GM21786 (cell line): ENCODE measurements around the gene NECAB3.

Experiments used
- ATAC-seq: cut with Tn5 transposase; IDR thresholded peaks from one replicate; pipeline ENCODE4 v1.9.1; 2021; ENCODE audit not compliant: unreplicated experiment

The NECAB3 gene

DNA sequence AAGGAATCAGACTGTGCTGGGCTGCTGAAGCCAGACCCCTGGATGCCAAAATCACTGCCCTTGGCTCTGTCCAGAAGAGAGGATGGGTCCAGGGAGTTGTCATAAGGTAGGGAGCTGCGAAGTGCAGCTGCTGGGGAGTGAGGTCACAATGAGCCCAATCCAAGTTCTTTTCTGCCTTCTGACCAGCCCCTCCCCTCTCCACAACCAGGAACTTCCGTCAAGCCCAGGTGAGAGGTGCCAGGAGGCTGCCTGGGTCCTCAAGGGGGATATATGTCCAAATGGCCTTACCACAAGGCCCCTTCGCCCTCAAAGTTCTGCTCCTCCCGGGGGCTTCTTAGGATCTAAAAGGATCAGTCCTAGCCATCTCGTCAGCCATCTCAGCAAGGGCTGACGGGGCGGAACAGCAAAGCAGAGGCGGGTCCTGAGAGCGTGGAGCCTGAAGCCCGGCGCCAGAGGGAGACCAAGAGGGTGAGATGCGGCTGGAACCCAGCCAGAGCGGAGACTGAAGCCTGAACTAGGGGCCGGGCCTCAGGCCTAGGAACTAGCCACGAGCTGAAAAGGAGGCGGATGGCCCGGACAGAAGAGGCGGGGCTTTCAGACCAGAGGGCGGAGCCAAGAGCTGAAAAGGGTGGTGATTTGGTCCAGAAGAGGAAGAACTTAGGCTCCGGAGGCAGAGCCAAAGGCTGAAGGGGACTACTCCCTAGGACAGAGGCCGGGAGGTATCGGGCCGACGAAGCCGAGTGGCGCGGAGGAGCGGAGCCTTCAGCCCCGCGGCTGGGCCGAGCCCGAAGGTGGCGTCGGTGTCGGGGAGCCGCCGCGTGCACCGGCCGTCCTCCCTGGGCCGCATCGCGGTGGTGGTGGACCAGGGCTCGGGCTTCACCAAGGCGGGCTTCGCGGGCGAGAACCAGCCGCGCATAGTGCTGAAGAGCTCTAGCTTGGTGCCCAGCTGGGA, 7.7 kb downstream of the NECAB3 start, which contains the start of gene ACTL10:
Gene ACTL10 (plus strand): TSS at position 651 of the 952 bp plus-strand sequence. CDS start 555 bp downstream, outside the sequence.
- ATAC-seq: peak; percentile 60

DNA sequence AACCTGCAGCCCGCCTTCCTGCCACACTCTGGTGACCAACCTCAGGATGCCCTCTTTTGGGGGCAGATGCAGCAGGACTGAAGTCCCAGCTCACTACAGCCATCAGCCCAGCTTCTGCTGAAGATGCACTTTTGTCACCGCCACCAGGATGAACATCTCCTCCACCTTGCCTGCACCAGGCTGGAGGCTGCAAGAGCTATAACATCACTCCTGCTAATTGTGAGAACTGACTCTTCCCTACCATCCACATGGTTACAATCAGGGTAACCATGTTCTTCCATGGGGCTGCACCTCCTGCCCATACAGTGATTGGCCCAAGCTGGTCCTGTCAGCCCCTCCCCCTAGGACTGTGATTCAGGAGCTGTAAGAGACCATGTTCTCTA, 9.5 kb downstream of the NECAB3 start:
- ATAC-seq: no peak

DNA sequence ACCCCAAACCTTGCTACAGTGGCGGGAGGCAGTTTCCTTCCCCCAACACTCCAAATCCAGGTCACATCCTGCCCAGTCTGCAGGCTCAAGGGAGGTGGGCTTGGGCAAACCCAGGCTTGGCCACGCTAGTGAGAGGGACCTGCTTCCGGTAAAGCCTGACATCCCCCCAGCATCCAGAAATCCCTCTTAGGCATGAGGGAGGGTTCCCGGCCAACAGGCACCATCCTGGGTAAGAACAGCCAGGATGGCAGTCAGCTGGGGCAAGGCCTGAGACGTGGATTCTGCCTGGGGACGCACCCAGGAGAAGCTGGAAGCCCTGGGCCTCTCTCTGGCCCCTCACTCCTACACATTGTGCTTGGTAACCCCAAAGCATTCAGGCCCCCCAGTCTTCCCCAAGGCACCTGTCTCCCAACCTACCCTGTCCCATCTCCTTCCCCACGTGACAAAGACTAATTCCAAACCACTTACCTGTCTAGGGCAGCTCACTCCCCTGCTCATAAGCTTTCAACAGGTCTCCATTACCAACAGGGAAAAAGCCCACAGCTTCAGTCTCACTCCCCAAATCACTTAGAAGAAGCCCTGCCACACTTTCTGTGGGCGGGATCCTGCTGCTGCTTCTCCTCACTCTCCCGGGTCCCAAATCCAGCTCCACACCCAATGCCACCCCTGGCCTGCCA, 10.0 kb downstream of the NECAB3 start:
- no peak for ATAC-seq

DNA sequence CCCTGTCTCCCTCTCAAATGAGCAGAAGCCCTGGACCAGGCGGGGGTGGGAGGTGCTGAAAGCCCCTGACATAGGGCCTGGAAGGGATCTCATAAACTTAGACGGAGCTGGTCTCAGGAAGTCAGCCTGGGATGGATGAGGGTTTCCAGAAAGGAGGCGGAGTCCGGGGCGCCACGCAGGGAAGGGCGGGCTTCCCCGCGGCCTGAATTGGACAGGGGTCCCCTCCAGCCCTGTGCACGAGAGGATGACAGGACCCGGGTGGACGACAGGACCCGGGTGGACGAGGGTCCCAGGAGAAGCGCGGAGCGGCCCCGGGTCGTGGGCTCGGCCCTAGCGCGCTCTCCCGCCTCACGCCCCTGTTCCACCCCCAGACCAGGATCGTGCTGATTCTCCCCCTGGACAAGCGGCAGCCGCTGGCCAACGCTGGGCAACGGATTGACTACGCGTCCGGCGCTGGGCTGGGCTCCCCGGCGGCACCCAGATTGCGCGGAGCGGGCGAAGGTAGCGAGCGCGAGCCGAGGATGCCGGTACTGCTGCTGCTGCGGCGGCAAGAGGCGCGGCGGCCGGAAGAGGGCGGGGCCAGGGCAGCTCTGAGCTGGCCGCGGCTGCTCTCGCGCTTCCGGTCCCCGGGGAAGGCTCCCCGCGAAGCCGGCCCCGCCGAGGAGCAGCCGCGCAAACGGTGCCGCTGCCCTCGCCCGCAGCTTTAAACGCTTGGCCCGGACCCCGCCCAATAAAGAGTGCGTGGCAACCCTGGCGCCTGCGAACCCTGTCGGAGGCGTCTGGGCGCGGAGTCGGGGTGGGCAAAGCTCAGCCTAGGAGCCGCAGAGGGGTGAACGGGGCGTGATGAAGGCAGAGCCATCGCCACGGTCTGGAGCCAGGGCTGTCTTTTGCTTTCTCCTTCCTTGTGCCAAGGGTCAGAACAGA, 10.8 kb downstream of the NECAB3 start:
- ATAC-seq: no peak

DNA sequence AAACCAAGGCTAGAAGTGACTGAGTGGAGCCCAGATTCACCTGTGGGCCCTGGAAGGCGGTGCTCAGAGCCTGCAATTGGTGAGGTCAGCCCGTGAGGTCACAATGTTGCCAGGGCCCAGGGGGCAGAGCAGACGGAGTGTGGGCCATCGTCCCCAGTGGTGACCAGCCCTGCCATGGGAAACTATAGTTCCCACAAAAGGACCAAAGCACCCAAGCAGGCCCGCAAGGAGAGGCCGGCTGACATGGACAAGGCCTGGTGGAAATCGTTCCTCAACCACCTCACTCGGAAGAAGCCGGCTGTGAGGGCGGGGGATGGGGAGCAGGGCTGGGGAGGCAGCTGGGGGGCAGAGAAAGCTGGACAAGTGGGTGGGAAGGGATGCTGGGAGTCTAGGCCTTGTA, 12.1 kb downstream of the NECAB3 start, which contains the start of gene C20orf144:
Gene C20orf144 (plus strand): TSS at position 156 of the 400 bp plus-strand sequence. CDS start 19 bp downstream, at position 175.
- no peak for ATAC-seq

DNA sequence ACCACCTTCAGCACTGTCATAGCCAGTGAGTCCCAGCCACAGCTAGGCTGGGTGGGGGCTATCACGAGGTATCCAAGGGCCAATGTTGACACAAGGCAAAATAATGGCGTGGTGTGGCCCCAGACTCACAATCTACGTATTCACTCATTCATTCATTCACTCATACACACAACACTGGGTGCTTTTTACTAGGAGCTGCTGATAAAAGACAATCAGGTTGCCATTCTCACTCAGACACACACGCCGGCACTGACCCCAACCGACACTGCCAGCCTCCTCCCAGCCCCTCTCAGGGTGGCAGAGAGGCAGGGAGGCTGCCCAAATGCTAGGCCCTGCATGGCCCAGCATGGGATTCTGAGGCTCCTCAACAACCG, 13.6 kb downstream of the NECAB3 start:
- ATAC-seq: no peak

DNA sequence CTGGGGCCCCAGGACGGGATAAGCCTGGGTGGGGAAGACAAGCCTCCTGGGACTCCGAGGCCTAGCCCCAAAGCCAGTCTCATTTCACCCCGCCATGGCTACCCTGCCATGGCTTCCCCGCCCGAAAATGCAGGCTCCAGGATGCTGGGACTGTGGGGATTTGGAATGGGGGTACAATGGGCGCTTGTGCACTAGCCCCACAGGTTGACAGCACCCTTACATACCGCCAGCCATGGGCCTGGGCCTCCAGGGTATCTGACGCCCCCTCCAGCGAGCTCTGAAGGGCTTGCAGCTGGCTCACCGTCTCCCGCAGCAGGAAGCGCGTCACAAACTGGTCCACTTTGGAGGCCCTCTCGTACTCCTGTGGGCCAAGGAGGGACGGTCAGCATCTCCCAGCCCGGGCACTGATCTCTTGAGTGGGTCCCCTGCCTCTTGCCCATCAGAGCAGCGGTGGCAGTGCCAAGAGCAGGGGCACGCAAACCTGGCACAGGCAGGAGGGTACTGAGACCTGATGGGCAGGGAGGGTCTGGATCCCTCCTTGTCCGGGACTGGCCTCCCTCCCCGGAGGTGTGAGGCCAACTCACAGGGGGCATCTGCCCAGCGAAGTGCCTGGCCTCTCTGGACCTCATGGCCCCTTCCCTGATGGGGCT, 14.1 kb downstream of the NECAB3 start:
- ATAC-seq: no peak

DNA sequence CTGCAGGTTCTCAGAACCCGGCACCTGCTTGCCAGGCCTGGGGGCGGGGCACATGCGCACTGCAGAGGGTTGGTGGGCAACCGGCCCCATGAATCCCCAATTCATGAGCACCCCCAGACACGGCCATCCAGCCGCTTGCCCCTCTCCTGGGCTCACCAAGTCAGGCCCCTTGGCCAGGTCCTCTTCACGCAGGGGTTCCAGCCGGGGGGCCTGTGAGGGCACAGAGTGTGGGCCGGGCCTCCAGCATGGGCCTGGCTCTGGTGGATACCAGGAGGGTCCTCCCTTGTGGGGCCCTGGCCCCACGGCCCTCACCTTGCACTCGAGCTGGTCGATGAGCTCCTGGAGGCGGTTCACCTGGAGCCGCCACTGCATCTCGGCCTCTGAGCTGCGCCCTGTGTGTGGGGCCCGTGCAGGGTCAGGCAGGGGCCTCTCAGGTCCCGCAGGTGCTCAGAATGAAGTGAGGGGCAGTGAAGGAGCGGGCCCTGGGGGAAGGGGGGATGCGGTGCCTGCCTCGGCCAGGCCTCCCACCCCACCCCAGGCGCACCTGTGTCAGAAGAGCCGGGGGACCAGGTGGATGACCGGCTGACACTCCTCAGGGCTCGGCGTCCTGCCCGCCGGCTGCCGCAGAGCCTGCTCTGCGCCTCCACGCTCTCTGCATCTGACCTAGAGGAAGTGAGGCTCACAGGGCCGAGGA, 14.7 kb downstream of the NECAB3 start:
- no peak for ATAC-seq

DNA sequence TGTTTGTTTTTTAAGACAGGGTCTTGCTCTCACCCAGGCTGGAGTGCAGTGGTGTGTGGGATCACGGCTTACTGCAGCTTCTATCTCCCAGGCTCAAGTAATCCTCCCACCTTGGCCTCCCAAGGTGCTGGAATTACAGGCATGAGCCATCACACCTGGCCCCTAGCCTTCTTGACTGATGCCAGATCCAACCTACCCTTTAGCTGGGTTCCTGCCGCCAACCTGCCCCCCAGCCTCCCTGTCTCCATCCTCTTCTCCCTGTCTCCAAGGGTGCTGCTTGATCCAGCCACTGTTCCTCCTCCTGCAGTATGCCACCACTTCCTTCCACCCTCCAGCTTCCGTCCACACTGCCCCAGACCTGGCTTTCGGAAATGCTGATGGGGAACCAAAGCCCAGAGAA, 15.3 kb downstream of the NECAB3 start:
- ATAC-seq: no peak

DNA sequence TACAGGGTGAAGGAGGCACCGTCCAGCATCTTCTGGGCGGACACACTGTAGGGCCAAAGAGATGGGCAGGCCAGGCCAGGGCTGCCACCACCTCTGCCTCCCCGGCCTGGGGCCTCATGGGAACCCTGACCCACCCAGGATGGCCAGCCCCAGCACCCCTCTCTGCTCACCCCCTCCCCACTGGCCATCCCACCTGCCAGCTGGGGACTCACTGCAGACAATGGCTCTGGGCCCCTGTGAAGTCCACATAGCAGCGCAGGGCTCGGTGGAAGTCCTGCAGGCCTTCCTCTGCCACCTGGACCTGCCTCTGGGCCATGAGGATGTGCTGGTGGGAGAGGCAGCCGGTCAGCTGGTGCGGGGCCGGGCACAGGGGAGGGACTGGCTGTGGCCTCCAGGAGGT, 15.7 kb downstream of the NECAB3 start:
- no peak for ATAC-seq

DNA sequence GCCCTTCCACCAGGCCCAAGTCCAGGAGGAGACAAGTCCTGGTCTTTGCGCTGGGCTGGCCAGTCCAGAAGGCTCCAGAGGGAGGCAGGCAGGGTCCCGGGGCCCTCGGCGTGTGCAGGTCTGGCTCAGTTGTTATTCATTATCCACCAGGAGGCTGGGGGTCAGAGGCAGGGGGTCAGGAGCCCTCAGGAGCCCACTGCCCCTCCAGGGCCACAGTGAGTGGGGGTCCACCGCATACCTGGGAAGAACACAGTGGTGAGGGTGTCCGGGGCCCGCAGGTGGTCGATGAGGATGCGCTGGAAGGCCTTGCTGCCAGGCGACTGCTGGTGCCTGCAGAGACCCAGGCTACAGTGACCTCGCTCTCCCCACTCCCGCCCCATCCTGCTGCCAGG, 16.5 kb downstream of the NECAB3 start:
- no peak for ATAC-seq

DNA sequence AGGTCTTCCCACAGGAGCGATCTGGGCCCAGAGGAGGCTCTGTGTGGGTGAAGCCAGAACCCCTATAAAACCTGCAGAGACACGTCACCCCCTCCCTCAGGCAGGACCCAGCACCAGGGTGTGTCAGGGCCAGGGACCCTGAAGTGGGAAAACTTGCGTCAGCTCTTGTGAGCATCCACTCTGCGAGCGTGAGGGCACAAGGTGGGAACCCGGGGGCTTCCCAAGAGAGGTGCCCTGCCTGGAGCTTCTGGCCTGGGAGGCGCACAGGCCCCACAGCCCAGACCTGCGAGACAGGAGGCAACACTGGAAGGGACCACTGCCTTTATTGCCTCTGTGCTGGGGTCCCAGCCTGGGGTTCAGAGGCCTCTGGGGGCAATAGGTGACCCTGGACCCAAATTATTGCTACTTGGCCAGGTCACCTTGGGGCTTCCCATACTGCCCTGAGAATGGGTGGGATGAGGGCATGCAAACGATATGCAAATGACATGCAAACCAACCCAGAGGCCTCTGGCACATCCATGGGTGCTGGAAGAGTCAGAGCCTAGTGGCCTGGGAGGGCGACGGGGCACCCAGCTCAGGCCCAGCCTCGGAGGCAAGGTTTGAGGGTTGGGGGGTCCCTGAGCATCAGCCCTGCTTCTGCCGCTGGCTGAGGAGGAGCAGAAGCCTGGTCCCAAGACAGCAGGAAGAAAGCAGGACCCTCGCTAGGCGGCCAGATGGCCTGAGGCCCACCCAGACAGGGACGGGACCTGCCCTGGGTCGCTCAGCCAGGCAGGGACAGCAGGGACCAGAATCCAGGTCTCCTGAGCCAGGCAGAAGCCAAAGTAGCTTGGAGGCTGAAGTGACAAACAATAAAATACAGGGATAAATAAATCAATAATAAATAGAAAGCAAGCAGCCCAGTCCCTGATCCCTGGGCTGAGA, 17.2 kb downstream of the NECAB3 start:
- no peak for ATAC-seq

DNA sequence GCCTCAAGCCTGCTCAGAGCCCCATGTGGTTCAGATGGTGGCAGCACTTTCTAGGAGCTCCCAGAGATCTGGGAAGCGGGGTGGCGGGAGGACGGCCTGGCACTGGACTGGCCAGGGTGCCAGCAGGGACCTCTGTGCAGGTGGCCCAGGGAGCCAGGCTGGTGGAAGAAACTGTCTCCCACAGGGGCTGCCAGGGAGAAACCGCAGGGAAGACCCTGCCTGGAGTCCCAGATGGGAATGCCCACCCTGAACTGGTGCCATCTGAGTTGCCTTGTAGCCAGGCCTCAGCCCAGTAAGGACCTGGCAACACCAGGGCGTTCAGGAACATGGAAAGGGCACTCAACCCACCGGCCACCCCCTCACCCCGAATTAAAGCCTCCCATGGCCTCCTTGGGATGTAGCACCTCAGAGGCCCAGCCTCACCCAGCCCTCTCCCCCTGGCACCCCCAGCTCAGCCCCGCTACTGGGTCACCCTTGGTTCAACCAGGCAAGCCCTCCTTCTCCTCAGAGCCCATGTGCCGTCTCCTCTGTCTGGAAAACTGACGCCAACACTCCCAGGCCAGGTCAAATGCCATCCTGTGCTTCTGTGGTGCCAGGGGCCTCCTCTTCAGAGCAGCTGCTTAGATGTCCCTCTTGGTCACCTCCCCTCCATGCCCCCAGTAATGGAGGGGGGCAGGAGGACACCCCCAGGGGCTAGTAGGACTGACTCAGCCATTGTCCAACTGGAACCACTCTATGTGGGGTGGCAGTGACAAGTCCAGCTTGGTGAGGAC, 18.0 kb downstream of the NECAB3 start:
- no peak for ATAC-seq

DNA sequence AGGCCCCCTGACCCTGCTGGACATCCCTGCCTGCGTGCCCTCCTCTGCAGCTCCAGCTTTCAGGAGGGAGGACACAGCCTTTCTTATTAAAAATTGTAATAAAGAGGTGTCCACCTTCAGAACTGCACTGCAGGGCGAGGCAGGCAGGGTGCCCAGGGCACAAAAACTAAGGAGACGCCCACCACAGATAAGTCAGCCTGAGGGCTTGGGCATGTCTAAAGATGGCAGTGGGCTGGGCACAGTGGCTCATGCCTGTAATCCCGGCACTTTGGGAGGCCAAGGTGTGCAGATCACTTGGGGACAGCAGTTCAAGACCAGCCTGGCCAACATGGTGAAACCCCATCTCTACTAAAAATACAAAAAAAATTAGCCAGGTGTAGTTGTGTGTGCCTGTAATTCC, 19.1 kb downstream of the NECAB3 start:
- ATAC-seq: no peak

DNA sequence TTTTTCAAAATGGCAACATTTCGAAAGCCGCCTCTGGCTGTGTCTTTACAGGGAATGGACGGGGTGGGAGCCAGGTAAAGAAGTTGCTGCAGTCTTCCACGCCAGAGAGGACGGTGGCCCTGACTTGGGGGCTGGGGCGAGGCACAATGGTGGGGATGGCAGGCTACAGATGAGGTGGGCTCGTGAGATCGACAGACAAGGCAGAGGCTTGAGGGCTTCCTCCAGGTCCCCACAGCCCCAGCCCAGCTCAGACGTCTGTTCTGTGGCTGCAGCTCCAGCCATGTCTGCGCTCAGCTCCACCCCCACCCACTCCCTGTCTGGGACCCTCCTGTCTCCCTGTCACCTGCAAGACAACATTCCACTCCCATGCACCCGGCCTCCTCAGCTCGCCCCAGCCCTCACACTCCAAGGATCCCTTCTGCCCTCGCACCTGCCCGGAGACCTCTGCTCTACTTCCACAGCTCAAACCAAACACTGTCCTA, 19.5 kb downstream of the NECAB3 start:
- ATAC-seq: no peak

DNA sequence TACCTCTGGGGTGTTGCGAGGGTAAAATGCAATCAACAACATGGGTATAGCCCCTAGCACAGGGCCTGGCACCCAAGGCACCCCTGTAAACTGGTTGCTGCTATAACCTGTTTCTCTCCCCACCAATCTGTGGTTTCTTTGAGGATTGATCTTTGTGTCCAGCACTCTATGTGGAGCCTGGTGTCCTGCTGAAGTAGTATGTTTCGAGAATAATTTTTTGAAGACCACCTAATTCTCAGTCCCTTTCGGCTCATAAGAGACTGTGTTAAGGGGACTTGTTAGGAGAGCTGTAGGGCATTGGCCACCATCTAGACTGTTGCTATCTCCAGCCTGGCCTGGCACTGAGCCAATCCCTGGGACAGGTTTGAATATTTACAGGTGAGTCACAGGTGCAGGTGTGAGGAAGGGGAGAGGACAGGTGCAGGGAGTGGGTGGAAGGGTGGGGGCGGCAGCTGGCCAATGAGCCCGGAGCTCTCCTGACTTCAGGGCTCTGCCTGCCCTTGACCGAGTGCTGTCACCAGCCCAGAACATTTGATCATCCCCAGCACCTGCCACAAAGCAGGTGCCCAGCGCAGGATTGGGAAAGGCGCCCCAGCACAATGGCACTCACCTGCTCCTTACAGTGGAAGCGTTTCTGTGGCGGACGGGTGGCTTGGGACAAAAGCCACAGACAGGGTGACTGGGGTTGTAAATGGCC, 20.2 kb downstream of the NECAB3 start:
- ATAC-seq: no peak

DNA sequence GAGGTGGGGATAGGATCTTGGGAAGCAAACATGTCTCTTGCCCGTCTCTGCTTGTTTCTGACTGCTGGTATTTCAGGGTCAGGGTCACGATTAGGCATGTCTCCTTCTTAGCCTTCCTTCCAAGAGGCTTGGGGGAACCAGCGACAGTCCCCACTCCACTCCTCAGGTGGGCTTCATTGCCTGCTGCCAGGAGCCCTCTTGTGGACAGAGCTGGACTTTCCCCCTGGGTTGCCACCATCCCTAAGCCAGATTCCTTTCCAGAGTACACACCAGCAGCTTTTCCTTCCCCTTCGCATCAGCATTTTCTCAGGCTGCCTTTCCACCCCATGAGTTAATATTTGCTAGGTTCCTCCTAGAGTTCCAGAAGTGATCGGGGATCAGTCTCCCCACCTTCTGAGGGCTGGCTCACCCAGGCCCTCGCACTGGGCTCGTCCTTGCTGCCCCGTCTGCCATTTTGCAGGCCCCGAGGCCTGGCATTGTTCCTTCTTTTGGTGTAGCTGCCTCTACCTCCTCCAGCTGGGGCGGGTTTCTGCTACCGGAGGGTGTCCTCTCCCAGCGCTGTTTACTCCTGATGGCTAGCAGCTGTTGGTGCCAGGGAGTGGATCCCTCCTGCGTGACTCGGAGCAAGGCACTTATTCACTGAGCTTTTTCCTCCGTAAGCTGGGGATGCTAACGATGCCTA, 20.9 kb downstream of the NECAB3 start:
- no peak for ATAC-seq
